CD4-positive, alpha-beta T cell (primary cell): ENCODE data around the gene NCF4. TPM values are rescaled to one million over a fixed set of nuclear protein-coding genes. Genes with fewer than 3 reads are reported as not detected.

Source experiments
- ATAC-seq: fragments of 200-7000 bp; cut with Tn5 transposase; one replicate; pipeline ENCODE4 v1.10.0; 2022; ENCODE audit warnings: mild to moderate bottlenecking; ENCODE audit not compliant: poor library complexity
- CTCF ChIA-PET: fragments of 350-600 bp; sonication (Branson Sonifier 250); formaldehyde crosslinking; loops from one replicate; lab custom pipeline; 2021; ENCODE audit warnings: antibody characterized with exemption, inconsistent platforms; lab: Charles Lee
- POLR2A ChIA-PET: fragments of 350-600 bp; sonication (Branson Sonifier 250); formaldehyde crosslinking; loops from one replicate; lab custom pipeline; 2021; ENCODE audit warnings: antibody characterized with exemption, inconsistent platforms; lab: Charles Lee
- DNase-seq, 14 experiments: peaks; one replicate each; pipeline ENCODE4 v3.0.0-alpha.2; 2013 to 2020; ENCODE audit warnings: mixed read lengths in 2 of 14
- H3K27ac ChIP-seq, 2 donors: one replicate each; pipeline versions ENCODE4 v1.5.1 to v1.7.0; 2013; ENCODE audit warnings: low read length in 2 of 2, low read depth in 1 of 2, mild to moderate bottlenecking in 1 of 2
- H3K27me3 ChIP-seq, 2 experiments: 1 replicate in 1 of 2; 2 replicates in 1 of 2; pipeline versions ENCODE4 v1.6.1 to v1.7.0; 2013; ENCODE audit warnings: low read length in 2 of 2, control low read depth in 1 of 2, mild to moderate bottlenecking in 1 of 2, moderate library complexity in 1 of 2; ENCODE audit not compliant: insufficient read depth in 2 of 2, control insufficient read depth in 1 of 2
- H3K36me3 ChIP-seq: one replicate; pipeline ENCODE4 v1.6.1; 2013; ENCODE audit warnings: low read length, control low read depth; ENCODE audit not compliant: insufficient read depth
- H3K4me1 ChIP-seq: one replicate; pipeline ENCODE4 v1.6.1; 2013; ENCODE audit warnings: low read length, control low read depth; ENCODE audit not compliant: insufficient read depth
- H3K4me3 ChIP-seq: one replicate; pipeline ENCODE4 v1.5.1; 2013; ENCODE audit warnings: mild to moderate bottlenecking, low read length, moderate library complexity
- H3K9me3 ChIP-seq, 2 experiments: 1 replicate in 1 of 2; 2 replicates in 1 of 2; pipeline versions ENCODE4 v1.6.1 to v1.7.0; 2013; ENCODE audit warnings: low read length in 2 of 2, mild to moderate bottlenecking in 2 of 2, control low read depth in 1 of 2, moderate library complexity in 1 of 2; ENCODE audit not compliant: control insufficient read depth in 1 of 2, insufficient read depth in 1 of 2
- H3K27ac Mint-ChIP-seq: one replicate; pipeline ENCODE4 v1.8.0; 2020; ENCODE audit warnings: mixed read lengths
- H3K27me3 Mint-ChIP-seq: one replicate; pipeline ENCODE4 v1.8.0; 2021; ENCODE audit warnings: mixed read lengths
- H3K36me3 Mint-ChIP-seq: one replicate; pipeline ENCODE4 v1.8.0; 2021; ENCODE audit warnings: low read depth, mixed read lengths
- H3K4me1 Mint-ChIP-seq: one replicate; pipeline ENCODE4 v1.8.0; 2021; ENCODE audit warnings: low read depth, mixed read lengths
- H3K4me3 Mint-ChIP-seq: one replicate; pipeline ENCODE4 v1.8.0; 2020; ENCODE audit warnings: mild to moderate bottlenecking, mixed read lengths
- H3K9me3 Mint-ChIP-seq: one replicate; pipeline ENCODE4 v1.8.0; 2020; ENCODE audit warnings: mixed read lengths
- CTCF ChIP-seq: fragments of 200-600 bp; IDR thresholded peaks from one replicate; pipeline ENCODE4 v1.8.0; 2022; ENCODE audit warnings: antibody characterized with exemption, mild to moderate bottlenecking
- intact Hi-C, 2 experiments: fragments of 100-400 bp; cut with DNase I in 1 of 2; cut with micrococcal nuclease in 1 of 2; formaldehyde crosslinking; loops; one replicate each; pipeline versions ENCODE4 v1.15.1 to v1.9.0; 2023 to 2025; cut with DNase I, micrococcal nuclease
- total RNA-seq, 174 experiments: library from RNA in 2 of 174; stranded (reverse) in 2 of 174; gene quantifications; one replicate each; pipeline ENCODE4 v1.2.3 and lab custom pipeline; 2021 to 2026

NCF4 gene
- total RNA-seq, 2 experiments from 2014 or later, result 7.7 to 8.0 TPM

DNA sequence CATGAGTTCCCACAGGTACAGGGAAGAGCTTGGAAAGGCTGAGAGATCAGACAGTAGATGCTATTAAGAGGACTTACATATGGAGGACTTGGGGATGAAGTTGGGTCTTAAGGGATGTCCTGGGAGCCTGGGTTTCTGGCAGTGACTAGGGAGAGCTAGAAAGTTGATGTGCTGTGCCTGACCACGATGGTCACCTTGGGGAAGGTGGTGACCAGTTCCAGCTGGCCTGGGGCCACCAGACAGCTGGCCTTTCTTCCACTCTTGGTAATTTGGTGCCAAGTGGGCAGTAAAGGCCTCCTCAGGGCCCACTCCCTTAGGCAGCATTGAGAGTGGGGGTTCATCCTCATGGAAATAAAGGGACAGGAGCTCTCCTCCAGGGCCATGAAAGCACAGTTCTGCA is 38.7 kb downstream of the NCF4 start:
- no peak for ATAC-seq
- TF ChIP-seq CTCF, result no peak
- CTCF ChIA-PET, result no interaction called here
- Histone ChIP-seq H3K27ac (no peak overlapping the region), H3K9me3 (peaks cover 7 to 9% of the 10 kb centered on the region in 2 experiments), H3K4me1 (peaks cover 15% of the 10 kb centered on the region), H3K4me3 (no peak overlapping the region), H3K27me3 (peaks cover 5 to 15% of the 10 kb centered on the region in 2 experiments), H3K36me3 (no peaks in the 10 kb centered on the region)
- Mint-ChIP-seq H3K4me3 (no peak overlapping the region), H3K27ac (no peak overlapping the region), H3K4me1 (peaks cover 6% of the 10 kb centered on the region), H3K9me3 (peaks cover 2% of the 10 kb centered on the region), H3K36me3 (no peaks in the 10 kb centered on the region), H3K27me3 (peaks cover 48% of the 10 kb centered on the region)
- POLR2A ChIA-PET, result no interaction called here
- DNase-seq, result no peak
- intact Hi-C loops, result no loop called here

DNA sequence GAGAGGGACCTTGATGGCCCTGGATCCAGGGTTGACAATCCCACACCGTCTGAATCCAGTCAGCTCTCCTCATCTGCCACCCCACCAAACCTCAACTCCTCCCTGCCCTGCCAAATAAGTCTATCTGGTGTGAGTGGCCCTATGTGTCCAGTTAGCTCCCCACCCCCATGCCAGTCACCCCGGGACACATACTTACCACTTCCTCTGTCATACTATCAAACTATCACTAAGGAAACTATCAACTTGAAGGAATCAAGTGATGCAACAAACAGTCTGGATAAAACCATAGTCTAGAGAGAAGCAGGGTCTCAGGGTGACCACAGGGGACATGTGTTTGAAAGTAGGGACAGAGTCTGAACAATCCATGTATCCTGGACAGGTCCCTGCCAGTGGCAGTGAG is 39.4 kb downstream of the NCF4 start:
- H3K4me3 ChIP-seq, result no peak overlapping the region
- no peaks in the 10 kb centered on the region for H3K36me3 ChIP-seq
- POLR2A ChIA-PET, result no interaction called here
- no peaks in the 10 kb centered on the region for H3K36me3 Mint-ChIP-seq
- H3K9me3 Mint-ChIP-seq, result peaks cover 2% of the 10 kb centered on the region
- peaks cover 54% of the 10 kb centered on the region for H3K27me3 Mint-ChIP-seq
- intact Hi-C loops, result no loop called here
- H3K27ac Mint-ChIP-seq, result no peak overlapping the region
- ATAC-seq (no peak), DNase-seq (no peak)
- TF ChIP-seq CTCF, result no peak
- peaks cover 5 to 15% of the 10 kb centered on the region in 2 experiments for H3K27me3 ChIP-seq
- no peak overlapping the region for H3K27ac ChIP-seq
- CTCF ChIA-PET, result no interaction called here
- no peak overlapping the region for H3K4me3 Mint-ChIP-seq
- H3K4me1 ChIP-seq, result peaks cover 15% of the 10 kb centered on the region
- H3K9me3 ChIP-seq, result peaks cover 6 to 7% of the 10 kb centered on the region in 2 experiments
- H3K4me1 Mint-ChIP-seq, result peaks cover 6% of the 10 kb centered on the region

GRCh38 chr22:36900880-36901279 is 40.1 kb downstream of the NCF4 start:
- H3K4me1 Mint-ChIP-seq, result peaks cover 6% of the 10 kb centered on the region
- intact Hi-C loops, result no loop called here
- Histone ChIP-seq H3K9me3 (peaks cover 2 to 5% of the 10 kb centered on the region in 2 experiments), H3K27me3 (peaks cover 5 to 15% of the 10 kb centered on the region in 2 experiments), H3K4me1 (peaks cover 15% of the 10 kb centered on the region), H3K27ac (no peak overlapping the region), H3K36me3 (no peaks in the 10 kb centered on the region), H3K4me3 (no peak overlapping the region)
- ATAC-seq, result no peak
- no peaks in the 10 kb centered on the region for H3K36me3 Mint-ChIP-seq
- TF ChIP-seq CTCF, result no peak
- H3K9me3 Mint-ChIP-seq, result peaks cover 2% of the 10 kb centered on the region
- DNase-seq, result no peak
- no peak overlapping the region for H3K4me3 Mint-ChIP-seq
- CTCF ChIA-PET, result no interaction called here
- POLR2A ChIA-PET, result no interaction called here
- H3K27me3 Mint-ChIP-seq, result peaks cover 54% of the 10 kb centered on the region
- H3K27ac Mint-ChIP-seq, result no peak overlapping the region
